HepG2 (cell line): ENCODE measurements around the gene RHOT2. TPM values are rescaled to one million over a fixed set of nuclear protein-coding genes. Genes with fewer than 3 reads are reported as not detected.
A peak's percentile ranks its signal among the peaks of the same experiment; 100 is the strongest.

Experiments used
- ATAC-seq: fragments of 200-7000 bp; cut with Tn5 transposase; 3 replicates; pipeline ENCODE4 v1.9.1; 2020; ENCODE audit warnings: mild to moderate bottlenecking, moderate library complexity
- BruUV-seq: library from RNA; stranded (reverse); fragments of 400-500 nt; replicated peaks from 2 replicates; lab custom pipeline; 2021; lab: Mats Ljungman, UMichigan
- CTCF ChIA-PET: fragments of 300-600 bp; formaldehyde crosslinking; extraction: SDS; loops from one replicate; lab custom pipeline; 2021; ENCODE audit warnings: low total read pairs, inconsistent platforms, low intra/inter-chr PET ratio; lab: Yijun Ruan, JAX
- POLR2A ChIA-PET: fragments of 350-600 bp; sonication (Branson Sonifier 250); formaldehyde crosslinking; loops from one replicate; lab custom pipeline; 2020; ENCODE audit warnings: antibody characterized with exemption, inconsistent platforms; lab: Yijun Ruan, JAX
- DNase-seq: peaks from one replicate; pipeline ENCODE4 v3.0.0-alpha.2; 2015; ENCODE audit warnings: low spot score
- FAIRE-seq: peaks from 3 replicates; lab custom pipeline; 2011; peaks lifted over from hg19 to GRCh38; lab: Jason Lieb, UNC
- H2AFZ ChIP-seq: one replicate; pipeline ENCODE4 v1.6.1; 2011; ENCODE audit warnings: low read length, inconsistent platforms
- H3K27ac ChIP-seq: fragments of 300-600 bp; 3 replicates; pipeline ENCODE4 v1.8.0; 2011; ENCODE audit warnings: mixed run types, mild to moderate bottlenecking, mixed read lengths, low read length, inconsistent platforms; ENCODE audit not compliant: insufficient read depth; ENCODE audit errors: extremely low read length
- H3K27me3 ChIP-seq, 2 experiments: fragments of 200-600 bp in 1 of 2; 2 replicates in 1 of 2; 3 replicates in 1 of 2; pipeline versions ENCODE4 v1.6.0 to v1.8.0; 2011; ENCODE audit warnings: low read length in 2 of 2, mild to moderate bottlenecking in 2 of 2, moderate library complexity in 2 of 2, inconsistent platforms in 1 of 2; ENCODE audit not compliant: insufficient read depth in 2 of 2, control insufficient read depth in 1 of 2
- H3K36me3 ChIP-seq, 2 experiments: fragments of 200-600 bp in 1 of 2; replicated peaks in 1 of 2; 2 replicates in 1 of 2; 3 replicates in 1 of 2; pipeline versions ENCODE4 v1.5.1 to v1.8.0; 2011; ENCODE audit warnings: low read length in 2 of 2, inconsistent platforms in 1 of 2; ENCODE audit not compliant: insufficient read depth in 2 of 2, control insufficient read depth in 1 of 2
- H3K4me1 ChIP-seq: 2 replicates; pipeline ENCODE4 v1.5.1; 2012; ENCODE audit warnings: low read length, inconsistent platforms; ENCODE audit not compliant: insufficient read depth
- H3K4me2 ChIP-seq: 2 replicates; pipeline ENCODE4 v1.6.0; 2011; ENCODE audit warnings: low read depth, low read length, inconsistent platforms
- H3K4me3 ChIP-seq, 3 experiments: fragments of 200-600 bp in 1 of 3; sonication (generic), shearing (Covaris generic) in 1 of 3; replicated peaks in 1 of 3; 2 replicates each; pipeline ENCODE4 v1.5.1; 2011 to 2016; ENCODE audit warnings: low read length in 3 of 3, inconsistent platforms in 2 of 3, low read depth in 2 of 3, mild to moderate bottlenecking in 2 of 3, control low read depth in 1 of 3, mixed read lengths in 1 of 3; ENCODE audit not compliant: insufficient read depth in 1 of 3
- H3K79me2 ChIP-seq: one replicate; pipeline ENCODE4 v1.6.1; 2011; ENCODE audit warnings: low read length, inconsistent platforms; ENCODE audit not compliant: insufficient read depth
- H3K9ac ChIP-seq: 2 replicates; pipeline ENCODE4 v1.6.0; 2011; ENCODE audit warnings: mild to moderate bottlenecking, low read depth, low read length, inconsistent platforms; ENCODE audit not compliant: insufficient read depth
- H3K9me3 ChIP-seq: 2 replicates; pipeline ENCODE4 v1.5.1; 2012; ENCODE audit warnings: mild to moderate bottlenecking, low read length
- H4K20me1 ChIP-seq: 2 replicates; pipeline ENCODE4 v1.6.0; 2011; ENCODE audit warnings: inconsistent platforms, mild to moderate bottlenecking, low read length, moderate library complexity; ENCODE audit not compliant: insufficient read depth
- AKAP8 ChIP-seq: sonication (generic); formaldehyde crosslinking; IDR thresholded peaks from 2 replicates; pipeline ENCODE4 v1.5.1; 2020; ENCODE audit warnings: mild to moderate bottlenecking, missing genetic modification reagents
- MATR3 ChIP-seq: sonication (generic); formaldehyde crosslinking; IDR thresholded peaks from 2 replicates; pipeline ENCODE4 v1.4.0; 2020; ENCODE audit warnings: missing genetic modification reagents
- MAZ ChIP-seq, 2 experiments: sonication (generic) in 1 of 2; formaldehyde crosslinking in 1 of 2; IDR thresholded peaks; 2 replicates each; pipeline versions ENCODE4 v1.5.0 to v1.6.1; 2012 to 2020; ENCODE audit warnings: low read depth in 2 of 2, mild to moderate bottlenecking in 2 of 2, borderline replicate concordance in 1 of 2, improper control_type of control experiment in 1 of 2, low read length in 1 of 2, missing genetic modification reagents in 1 of 2, moderate library complexity in 1 of 2
- PCBP1 ChIP-seq: fragments of 200-400 bp; formaldehyde crosslinking; IDR thresholded peaks from 2 replicates; pipeline ENCODE4 v1.6.1; 2017; ENCODE audit warnings: mild to moderate bottlenecking, low read depth, low read length, borderline replicate concordance
- SALL1 ChIP-seq: sonication (generic); formaldehyde crosslinking; IDR thresholded peaks from 2 replicates; pipeline ENCODE4 v1.8.0; 2022; ENCODE audit warnings: mild to moderate bottlenecking, missing genetic modification reagents
- YY1 ChIP-seq: IDR thresholded peaks from 2 replicates; pipeline ENCODE4 v1.6.1; 2011; ENCODE audit warnings: low read length, low read depth, moderate library complexity, mild to moderate bottlenecking; ENCODE audit not compliant: insufficient read depth, insufficient replicate concordance
- ZFP36 ChIP-seq: fragments of 150-350 bp; IDR thresholded peaks from 2 replicates; pipeline ENCODE4 v1.6.1; 2018; ENCODE audit warnings: borderline replicate concordance, low read length, low read depth; ENCODE audit not compliant: partially characterized antibody
- ZNF746 ChIP-seq: sonication (generic); formaldehyde crosslinking; IDR thresholded peaks from 2 replicates; pipeline ENCODE4 v1.8.0; 2022; ENCODE audit warnings: mild to moderate bottlenecking, missing genetic modification reagents
- WGBS: methylation state at CpG from one replicate; pipeline ENCODE4 v1.1.6; 2017; ENCODE audit warnings: low lambda C conversion rate; 5-methylcytosine and 5-hydroxymethylcytosine counted together
- in situ Hi-C: cut with HindIII; loops from 2 replicates; pipeline ENCODE4 v1.10.0; 2017; ENCODE audit warnings: low pct_unique_long_range_greater_than_20kb; ENCODE audit not compliant: extremely low pct_ligation_motif_present
- intact Hi-C: fragments of 100-400 bp; cut with micrococcal nuclease; formaldehyde crosslinking; loops from one replicate; pipeline ENCODE4 v1.10.0; 2022; ENCODE audit not compliant: unreplicated experiment
- polyA plus RNA-seq, 8 experiments: library from polyadenylated mRNA; depleted of rRNA in 3 of 8; stranded (reverse) in 7 of 8; unstranded in 1 of 8; fragments of >200 nt; fragmentation: Illumina TruSeq in 4 of 8; extraction: Trizol in 4 of 8; gene quantifications; 2 replicates each; pipeline versions ENCODE4 v1.2.1 to v1.2.3, GENCODE V29; 2011 to 2016; ENCODE audit warnings: low read depth in 4 of 8, missing spikeins in 1 of 8, mixed read lengths in 1 of 8; ENCODE audit not compliant: insufficient read depth in 1 of 8
- total RNA-seq, 5 experiments: library from RNA; depleted of rRNA; stranded (reverse); fragments of >200 nt; fragmentation: Illumina TruSeq; extraction: Trizol; gene quantifications; 2 replicates each; pipeline ENCODE4 v1.2.3, GENCODE V29; 2016; ENCODE audit warnings: low read depth in 1 of 5
- TF ChIP-seq, protein P1 (sequence below): sonication (generic); formaldehyde crosslinking; IDR thresholded peaks from 2 replicates; pipeline ENCODE4 v1.8.0; 2022; ENCODE audit warnings: mild to moderate bottlenecking, missing genetic modification reagents, moderate library complexity
- TF ChIP-seq, protein P2 (sequence below): sonication (generic); formaldehyde crosslinking; IDR thresholded peaks from 2 replicates; pipeline ENCODE4 v1.4.0; 2020; ENCODE audit warnings: mild to moderate bottlenecking, missing genetic modification reagents
- TF ChIP-seq, protein P3 (sequence below): sonication (generic); formaldehyde crosslinking; IDR thresholded peaks from 2 replicates; pipeline ENCODE4 v1.4.0; 2020; ENCODE audit warnings: missing genetic modification reagents, borderline replicate concordance

RHOT2 gene
- total and polyA plus RNA-seq, 2 of the 13 experiments (the other 11 are each of a cell fraction or from before 2014, with no cell fraction given), result 63.6 to 76.9 TPM

DNA sequence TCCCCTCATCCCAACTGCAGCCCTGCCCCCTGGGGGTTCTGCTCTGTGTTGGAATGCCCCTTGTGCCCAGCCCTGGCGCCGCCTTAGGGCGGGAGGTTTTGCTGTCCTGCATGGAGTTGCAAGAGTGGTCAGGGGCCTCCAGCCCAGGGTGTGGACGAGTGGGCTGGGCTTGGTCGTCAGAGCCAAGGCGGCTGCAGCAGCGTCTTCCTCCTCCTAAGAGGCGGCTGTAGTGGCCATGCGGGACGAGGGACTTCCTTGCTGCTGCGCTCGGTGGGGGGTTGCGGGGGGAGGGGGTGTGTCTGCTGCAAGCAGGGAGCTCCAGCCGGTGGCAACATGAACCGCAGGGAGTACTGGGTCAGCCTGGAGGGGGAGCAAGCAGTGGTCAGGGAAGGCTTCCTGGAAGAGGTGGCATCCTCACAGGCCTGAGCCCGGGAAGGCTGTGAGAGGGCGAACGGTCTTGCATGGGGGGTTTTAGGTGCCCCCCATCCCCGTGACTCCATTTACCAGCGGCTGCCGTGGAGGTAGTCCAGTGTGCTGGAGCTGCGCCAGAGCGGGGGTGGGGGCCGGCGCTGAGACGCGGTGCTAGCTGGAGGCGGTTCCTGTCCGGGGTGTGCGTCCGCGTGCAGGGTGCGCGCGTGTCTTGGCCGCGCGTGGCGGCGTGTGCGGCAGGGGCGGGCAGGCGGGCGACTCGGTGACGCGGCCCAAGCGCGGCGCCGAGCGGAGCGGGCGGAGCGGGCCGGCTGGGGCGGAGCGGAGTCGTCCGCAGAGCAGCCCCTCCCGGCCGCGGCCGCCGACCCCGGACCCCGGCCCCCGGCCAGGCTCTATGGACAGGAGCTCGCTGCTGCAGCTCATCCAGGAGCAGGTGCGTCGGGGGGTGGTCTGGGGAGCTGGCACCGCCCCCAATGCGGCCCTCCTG is 7.3 kb downstream of the RHOT2 start, which contains the start of gene RHBDL1:
TSS of gene RHBDL1 (plus strand) at position 704 of the 916 bp plus-strand sequence. CDS start at position 824, 120 bp downstream.
- no TSS peak for BruUV-seq
- no peaks in the 10 kb centered on the region for H3K9me3 ChIP-seq
- no peaks in the 10 kb centered on the region for H3K79me2 ChIP-seq
- ChIA-PET POLR2A (interaction anchor here (0.8 to 1.9 kb wide), 6 partner anchors 8 to 45 kb away, joined by 3 to 12 read pairs (median 4); partner anchors contain the start of genes RHOT2, WDR24 and WDR90), CTCF (no interaction called here)
- H3K9ac ChIP-seq, result peak within 1 kb of the TSS; percentile 58
- peak; percentile 1 for ATAC-seq
- H3K4me1 ChIP-seq, result peaks cover 35% of the 10 kb centered on the region
- intact Hi-C loops, result no loop called here
- H3K4me3 ChIP-seq, result peak within 1 kb of the TSS; percentile 42 to 74 (median 52); a peak in 5 of 6 replicates
- H4K20me1 ChIP-seq, result no peaks in the 10 kb centered on the region
- no peaks in the 10 kb centered on the region; a peak in 1 of 5 replicates for H3K27me3 ChIP-seq
- H3K27ac ChIP-seq, result peak within 1 kb of the TSS; percentile 60
- peaks cover 18 to 32% of the 10 kb centered on the region in 2 experiments; a peak in 4 of 5 replicates for H3K36me3 ChIP-seq
- WGBS, result 31% methylated on average over 9 of the region's 73 CpGs
- no peak within 1 kb of the TSS for H2AFZ ChIP-seq
- H3K4me2 ChIP-seq, result peak within 1 kb of the TSS; percentile 87
- in situ Hi-C loops, result no loop called here
- DNase-seq, result peak; percentile 26
- FAIRE-seq, result no peak
- TF ChIP-seq MAZ (IDR thresholded peaks at IDR 0.05; ENCODE audit: borderline replicate concordance, low read depth, low read length) (no peak), MAZ (CRISPR knock-in tag; IDR thresholded peaks at IDR 0.05; ENCODE audit: low read depth) (0 out of 2 replicates have a peak, but pooled peaks have one; percentile 4), PCBP1 (0 out of 2 replicates have a peak, but pooled peaks have one; percentile 44), SALL1 (CRISPR knock-in tag) (peak; percentile 36), MATR3 (no peak), YY1 (peak; percentile 10), AKAP8 (peak; percentile 96), ZNF746 (CRISPR knock-in tag) (peak; percentile 1; the same call in 1 of the 2 replicates), ZFP36 (peak; percentile 99)
- TF ChIP-seq, protein P1, sequence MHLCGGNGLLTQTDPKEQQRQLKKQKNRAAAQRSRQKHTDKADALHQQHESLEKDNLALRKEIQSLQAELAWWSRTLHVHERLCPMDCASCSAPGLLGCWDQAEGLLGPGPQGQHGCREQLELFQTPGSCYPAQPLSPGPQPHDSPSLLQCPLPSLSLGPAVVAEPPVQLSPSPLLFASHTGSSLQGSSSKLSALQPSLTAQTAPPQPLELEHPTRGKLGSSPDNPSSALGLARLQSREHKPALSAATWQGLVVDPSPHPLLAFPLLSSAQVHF (CRISPR knock-in tag), result no peak
- TF ChIP-seq, protein P2, sequence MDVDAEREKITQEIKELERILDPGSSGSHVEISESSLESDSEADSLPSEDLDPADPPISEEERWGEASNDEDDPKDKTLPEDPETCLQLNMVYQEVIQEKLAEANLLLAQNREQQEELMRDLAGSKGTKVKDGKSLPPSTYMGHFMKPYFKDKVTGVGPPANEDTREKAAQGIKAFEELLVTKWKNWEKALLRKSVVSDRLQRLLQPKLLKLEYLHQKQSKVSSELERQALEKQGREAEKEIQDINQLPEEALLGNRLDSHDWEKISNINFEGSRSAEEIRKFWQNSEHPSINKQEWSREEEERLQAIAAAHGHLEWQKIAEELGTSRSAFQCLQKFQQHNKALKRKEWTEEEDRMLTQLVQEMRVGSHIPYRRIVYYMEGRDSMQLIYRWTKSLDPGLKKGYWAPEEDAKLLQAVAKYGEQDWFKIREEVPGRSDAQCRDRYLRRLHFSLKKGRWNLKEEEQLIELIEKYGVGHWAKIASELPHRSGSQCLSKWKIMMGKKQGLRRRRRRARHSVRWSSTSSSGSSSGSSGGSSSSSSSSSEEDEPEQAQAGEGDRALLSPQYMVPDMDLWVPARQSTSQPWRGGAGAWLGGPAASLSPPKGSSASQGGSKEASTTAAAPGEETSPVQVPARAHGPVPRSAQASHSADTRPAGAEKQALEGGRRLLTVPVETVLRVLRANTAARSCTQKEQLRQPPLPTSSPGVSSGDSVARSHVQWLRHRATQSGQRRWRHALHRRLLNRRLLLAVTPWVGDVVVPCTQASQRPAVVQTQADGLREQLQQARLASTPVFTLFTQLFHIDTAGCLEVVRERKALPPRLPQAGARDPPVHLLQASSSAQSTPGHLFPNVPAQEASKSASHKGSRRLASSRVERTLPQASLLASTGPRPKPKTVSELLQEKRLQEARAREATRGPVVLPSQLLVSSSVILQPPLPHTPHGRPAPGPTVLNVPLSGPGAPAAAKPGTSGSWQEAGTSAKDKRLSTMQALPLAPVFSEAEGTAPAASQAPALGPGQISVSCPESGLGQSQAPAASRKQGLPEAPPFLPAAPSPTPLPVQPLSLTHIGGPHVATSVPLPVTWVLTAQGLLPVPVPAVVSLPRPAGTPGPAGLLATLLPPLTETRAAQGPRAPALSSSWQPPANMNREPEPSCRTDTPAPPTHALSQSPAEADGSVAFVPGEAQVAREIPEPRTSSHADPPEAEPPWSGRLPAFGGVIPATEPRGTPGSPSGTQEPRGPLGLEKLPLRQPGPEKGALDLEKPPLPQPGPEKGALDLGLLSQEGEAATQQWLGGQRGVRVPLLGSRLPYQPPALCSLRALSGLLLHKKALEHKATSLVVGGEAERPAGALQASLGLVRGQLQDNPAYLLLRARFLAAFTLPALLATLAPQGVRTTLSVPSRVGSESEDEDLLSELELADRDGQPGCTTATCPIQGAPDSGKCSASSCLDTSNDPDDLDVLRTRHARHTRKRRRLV, result no peak
- TF ChIP-seq, protein P3, sequence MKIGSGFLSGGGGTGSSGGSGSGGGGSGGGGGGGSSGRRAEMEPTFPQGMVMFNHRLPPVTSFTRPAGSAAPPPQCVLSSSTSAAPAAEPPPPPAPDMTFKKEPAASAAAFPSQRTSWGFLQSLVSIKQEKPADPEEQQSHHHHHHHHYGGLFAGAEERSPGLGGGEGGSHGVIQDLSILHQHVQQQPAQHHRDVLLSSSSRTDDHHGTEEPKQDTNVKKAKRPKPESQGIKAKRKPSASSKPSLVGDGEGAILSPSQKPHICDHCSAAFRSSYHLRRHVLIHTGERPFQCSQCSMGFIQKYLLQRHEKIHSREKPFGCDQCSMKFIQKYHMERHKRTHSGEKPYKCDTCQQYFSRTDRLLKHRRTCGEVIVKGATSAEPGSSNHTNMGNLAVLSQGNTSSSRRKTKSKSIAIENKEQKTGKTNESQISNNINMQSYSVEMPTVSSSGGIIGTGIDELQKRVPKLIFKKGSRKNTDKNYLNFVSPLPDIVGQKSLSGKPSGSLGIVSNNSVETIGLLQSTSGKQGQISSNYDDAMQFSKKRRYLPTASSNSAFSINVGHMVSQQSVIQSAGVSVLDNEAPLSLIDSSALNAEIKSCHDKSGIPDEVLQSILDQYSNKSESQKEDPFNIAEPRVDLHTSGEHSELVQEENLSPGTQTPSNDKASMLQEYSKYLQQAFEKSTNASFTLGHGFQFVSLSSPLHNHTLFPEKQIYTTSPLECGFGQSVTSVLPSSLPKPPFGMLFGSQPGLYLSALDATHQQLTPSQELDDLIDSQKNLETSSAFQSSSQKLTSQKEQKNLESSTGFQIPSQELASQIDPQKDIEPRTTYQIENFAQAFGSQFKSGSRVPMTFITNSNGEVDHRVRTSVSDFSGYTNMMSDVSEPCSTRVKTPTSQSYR, result peak; percentile 34; the same call in 1 of the 2 replicates
